Stimulated activated CD4-positive, alpha-beta T cell treated with anti-CD3 and anti-CD28 coated beads, TNF-alpha, amount 100 ng/mL, for 4 hours (primary cell): ENCODE measurements around the gene MBNL3.

ENCODE experiments used
- DNase-seq, 3 experiments: peaks; one replicate each; pipeline ENCODE4 v3.0.0-alpha.2; 2020; ENCODE audit warnings: low read depth in 3 of 3

The MBNL3 gene

GRCh38 chrX:132414404-132414803 lies 74.4 kb downstream of the MBNL3 start:
- no peak for DNase-seq

- no peak for DNase-seq
Observed at GRCh38 chrX:132413459-132413858, 75.4 kb downstream of the MBNL3 start.

GRCh38 chrX:132412208-132412607 lies 76.6 kb downstream of the MBNL3 start:
- no peak for DNase-seq

DNA sequence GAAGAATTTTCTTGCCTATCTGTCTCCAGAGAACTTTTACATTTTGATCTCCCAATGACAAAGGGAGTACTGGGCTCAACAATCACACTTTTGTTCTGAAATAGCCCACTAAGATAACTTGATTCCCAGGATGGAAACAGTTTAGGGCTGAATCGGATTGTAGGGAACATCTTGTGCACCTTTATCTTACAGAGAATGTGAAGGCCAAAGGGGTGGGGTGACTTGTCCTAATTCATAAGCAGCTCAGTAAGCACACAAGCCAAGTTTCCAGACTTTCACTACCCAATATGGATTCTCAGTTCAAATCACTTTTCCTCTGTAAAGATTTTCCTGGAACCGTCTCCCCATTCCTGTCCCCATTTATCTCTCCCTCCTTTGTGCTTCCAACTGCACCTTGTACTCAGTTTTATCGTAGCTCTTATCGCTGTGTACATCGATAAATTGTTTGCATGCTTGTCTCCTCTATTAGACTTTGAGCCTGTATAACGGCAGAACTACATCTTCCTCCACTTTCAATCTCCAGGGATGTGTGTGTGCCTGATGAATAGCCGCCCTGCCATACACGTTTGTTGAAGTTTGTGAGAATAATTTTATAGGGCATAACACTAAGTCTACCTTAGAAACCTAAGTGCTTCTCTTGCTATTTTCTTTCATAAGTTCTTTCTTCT lies 77.4 kb downstream of the MBNL3 start:
- DNase-seq: no peak

- no peak for DNase-seq
Observed at GRCh38 chrX:132409780-132410556, 78.9 kb downstream of the MBNL3 start.

DNA sequence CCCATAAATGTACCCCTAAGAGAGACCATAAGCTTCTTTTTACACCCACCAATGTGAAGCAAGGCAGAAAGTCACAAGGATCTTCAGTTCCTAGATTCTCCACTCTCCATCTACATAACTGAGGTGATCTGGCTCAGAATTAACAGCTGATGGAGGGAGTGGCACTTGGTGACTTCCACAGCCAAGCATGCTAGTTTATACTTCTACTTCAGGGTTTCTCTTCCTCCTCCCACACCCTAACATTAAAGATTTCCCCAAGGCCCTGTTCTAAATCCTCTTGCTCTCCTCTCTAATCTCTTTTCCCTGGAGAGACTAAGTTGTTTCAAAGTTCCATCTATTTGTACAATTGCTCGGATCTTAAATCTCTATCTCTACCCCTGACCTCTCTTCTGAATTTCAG lies 81.1 kb downstream of the MBNL3 start:
- DNase-seq: no peak

DNA sequence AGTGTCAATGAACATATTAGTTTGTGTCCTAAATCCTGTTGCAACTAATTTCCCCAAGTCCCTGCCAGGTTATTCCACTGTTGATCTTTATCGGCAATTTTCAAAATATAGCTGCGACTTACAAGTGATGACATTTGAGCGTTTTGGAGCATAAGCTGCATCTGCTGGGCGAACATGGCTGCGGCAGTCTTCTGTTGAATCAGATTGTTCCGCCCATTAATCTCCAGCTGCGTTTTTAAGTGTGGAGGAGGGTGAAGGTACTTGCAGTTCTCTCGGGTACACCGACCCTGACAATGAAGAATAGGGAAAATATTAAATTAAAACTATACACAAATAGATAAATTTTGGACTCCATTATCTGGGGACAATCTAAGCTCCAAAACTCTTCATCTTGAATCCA lies 82.7 kb downstream of the MBNL3 start:
- DNase-seq: no peak

GRCh38 chrX:132404266-132404665 lies 84.6 kb downstream of the MBNL3 start:
- no peak for DNase-seq

- DNase-seq: no peak
Observed at GRCh38 chrX:132401935-132402334, 86.9 kb downstream of the MBNL3 start.

DNA sequence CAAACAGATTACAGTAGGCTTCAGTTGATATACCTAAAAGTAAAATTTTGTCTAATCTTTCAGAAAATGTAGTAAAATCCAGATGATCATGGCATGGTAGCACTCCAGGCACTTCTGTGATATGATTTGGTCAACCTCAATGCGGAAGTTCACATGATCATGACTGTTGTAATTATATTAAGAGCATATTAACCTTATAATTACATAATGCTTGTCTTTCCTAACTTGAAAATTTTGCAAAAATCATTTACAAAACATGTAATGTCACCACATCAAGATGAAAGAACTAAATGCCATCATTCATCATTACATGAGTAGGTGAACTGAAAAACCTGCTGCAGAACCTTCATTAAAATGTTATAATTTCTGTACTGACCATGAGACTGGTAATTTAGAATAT lies 88.1 kb downstream of the MBNL3 start:
- DNase-seq: no peak

- DNase-seq: no peak
Observed at GRCh38 chrX:132395645-132396044, 93.2 kb downstream of the MBNL3 start.

DNA sequence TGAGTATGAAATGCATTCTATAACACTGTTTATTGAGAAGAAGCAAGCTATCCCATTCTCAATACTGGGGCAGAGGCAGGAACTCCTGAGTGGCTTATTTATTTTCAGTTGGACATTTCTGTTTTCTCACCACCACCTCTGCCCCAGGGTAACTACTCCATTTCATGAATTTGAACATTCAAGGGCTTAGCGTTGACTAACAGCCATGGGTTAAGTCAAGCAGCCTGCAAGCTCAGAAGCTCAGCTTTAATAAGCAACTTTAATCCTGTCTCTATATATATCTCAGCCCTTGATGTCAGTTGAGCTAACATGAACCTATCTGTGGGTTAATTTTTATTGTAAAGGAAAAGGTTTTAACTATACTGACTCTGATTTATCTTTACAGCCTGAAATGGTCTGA lies 93.8 kb downstream of the MBNL3 start:
- no peak for DNase-seq

GRCh38 chrX:132394591-132394990 lies 94.2 kb downstream of the MBNL3 start:
- DNase-seq: no peak

- DNase-seq: no peak
Observed at GRCh38 chrX:132393992-132394391, 94.8 kb downstream of the MBNL3 start.

DNA sequence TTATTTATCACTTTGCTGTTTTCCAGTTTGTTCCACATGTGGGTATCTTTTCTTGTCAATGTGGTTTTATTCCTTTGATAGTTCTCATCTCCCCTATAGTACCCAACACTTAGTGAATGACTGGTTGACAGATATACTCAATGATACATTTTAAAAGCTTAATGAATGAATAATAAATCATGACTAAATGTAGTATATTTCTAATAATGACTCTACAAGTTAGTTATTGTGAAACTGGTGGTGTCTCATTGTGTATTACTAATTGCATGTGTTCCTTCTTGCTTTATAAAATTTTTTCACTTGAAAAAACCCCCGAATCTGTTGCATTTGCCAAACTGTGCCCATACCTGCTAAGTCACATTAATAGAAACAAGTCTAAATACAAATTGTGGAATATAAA lies 95.4 kb downstream of the MBNL3 start:
- DNase-seq: no peak

DNA sequence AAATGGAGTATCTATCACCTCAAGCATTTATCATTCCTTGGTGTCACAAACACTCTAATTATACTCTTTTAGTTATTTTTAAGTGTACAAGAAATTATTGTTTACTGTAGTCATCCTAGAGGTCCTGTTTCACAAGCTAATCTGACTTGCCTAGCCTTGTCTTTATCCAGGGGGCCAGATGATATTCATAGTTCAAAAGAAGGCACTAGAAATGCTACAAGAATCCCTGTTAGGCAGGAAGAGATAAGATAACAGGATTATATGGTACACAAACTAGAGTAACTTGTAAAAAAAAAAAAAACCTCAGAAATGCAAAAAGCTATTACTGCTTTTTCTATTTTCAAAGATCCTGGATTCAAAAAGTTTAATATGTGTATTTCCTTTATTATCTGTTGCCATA lies 95.8 kb downstream of the MBNL3 start:
- DNase-seq: no peak

GRCh38 chrX:132390792-132391191 lies 98.0 kb downstream of the MBNL3 start:
- DNase-seq: no peak

- no peak for DNase-seq
Observed at GRCh38 chrX:132389480-132389879, 99.4 kb downstream of the MBNL3 start.

DNA sequence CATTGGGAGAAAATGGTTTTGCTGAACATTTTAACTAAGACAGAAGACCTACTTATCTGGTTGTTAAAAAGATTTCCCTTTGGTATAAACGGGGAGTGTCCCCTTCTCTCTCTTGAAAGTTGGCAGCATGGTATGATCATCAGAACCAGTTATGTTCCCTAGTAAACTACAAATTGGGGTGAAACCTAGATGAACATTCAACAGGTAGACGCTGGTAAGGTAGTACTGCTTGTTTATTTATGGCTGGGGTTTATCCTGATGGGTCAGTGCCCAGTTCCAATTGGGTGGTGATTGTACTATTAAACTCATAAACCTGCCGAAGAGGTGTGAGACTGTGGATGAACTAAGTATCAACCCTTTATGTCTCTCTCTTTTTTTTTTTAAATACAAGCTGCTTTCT lies 100.5 kb downstream of the MBNL3 start:
- no peak for DNase-seq

DNA sequence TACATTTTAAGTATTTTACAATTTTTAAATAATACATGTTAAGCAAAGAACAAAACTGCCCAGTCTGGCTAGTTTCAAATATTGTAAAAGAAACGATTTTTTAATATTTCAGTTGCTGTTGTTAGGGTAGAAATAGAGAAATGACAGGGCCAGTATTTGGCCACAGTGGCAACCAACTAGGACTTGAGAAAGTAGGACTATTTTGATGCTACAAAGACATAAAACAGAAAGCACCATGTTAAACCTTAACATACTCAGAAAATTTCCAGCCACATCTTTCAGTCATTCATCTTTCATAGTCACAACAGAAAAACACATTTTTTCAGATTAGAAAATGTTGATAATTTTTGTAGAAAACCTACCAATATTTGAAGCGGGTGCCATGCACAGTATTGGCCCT lies 104.5 kb downstream of the MBNL3 start:
- DNase-seq: no peak

- no peak for DNase-seq
Observed at GRCh38 chrX:132382068-132382467, 106.8 kb downstream of the MBNL3 start.

- DNase-seq: no peak
Observed at GRCh38 chrX:132378281-132378680, 110.6 kb downstream of the MBNL3 start.

GRCh38 chrX:132375941-132376340 lies 112.9 kb downstream of the MBNL3 start:
- no peak for DNase-seq

- no peak for DNase-seq
Observed at GRCh38 chrX:132373610-132374009, 115.2 kb downstream of the MBNL3 start.
